H1 (cell line): Measurements from ENCODE around the gene SLC39A9. TPM values are rescaled to one million over a fixed set of nuclear protein-coding genes. Genes with fewer than 3 reads are reported as not detected.

Experiments
- CEBPB ChIP-seq: IDR thresholded peaks from 2 replicates; pipeline ENCODE4 v1.6.1; 2012; ENCODE audit warnings: low read depth, low read length
- EGR1 ChIP-seq: IDR thresholded peaks from 2 replicates; pipeline ENCODE4 v1.6.1; 2011; ENCODE audit warnings: low read depth, low read length, borderline replicate concordance
- SAP30 ChIP-seq: fragments of 300-600 bp; sonication (generic); IDR thresholded peaks from 2 replicates; pipeline ENCODE4 v1.7.1; 2012; ENCODE audit warnings: low read length, moderate library complexity, mild to moderate bottlenecking, inconsistent platforms; ENCODE audit not compliant: insufficient read depth, insufficient replicate concordance
- SP4 ChIP-seq: IDR thresholded peaks from 2 replicates; pipeline ENCODE4 v1.6.1; 2012; ENCODE audit warnings: low read length, inconsistent platforms
- polyA plus RNA-seq, 7 experiments: library from polyadenylated mRNA; depleted of rRNA in 3 of 7; stranded (reverse) in 5 of 7; unstranded in 2 of 7; fragments of >200 nt in 5 of 7; fragments of 200-250 nt in 2 of 7; gene quantifications; 1 replicate in 5 of 7; 2 replicates in 1 of 7; 4 replicates in 1 of 7; pipeline versions ENCODE4 v1.2.1 to v1.2.3, GENCODE V29; 2011 to 2013; ENCODE audit warnings: missing spikeins in 2 of 7, mixed read lengths in 2 of 7
- total RNA-seq: library from RNA; stranded (reverse); fragmentation: NEBNext Ultra II Directional; extraction: Animal tissue kit (Norgen Biotek cat#: 25700); gene quantifications from 2 replicates; pipeline ENCODE4 v1.2.1, GENCODE V29; 2021
- TF ChIP-seq, protein P1 (sequence below): IDR thresholded peaks from 2 replicates; pipeline ENCODE4 v1.6.1; 2012; ENCODE audit warnings: low read length, inconsistent platforms
- TF ChIP-seq, protein P2 (sequence below), 3 experiments: IDR thresholded peaks; 1 replicate in 2 of 3; 2 replicates in 1 of 3; pipeline versions ENCODE4 v1.5.1 to v1.6.1; 2011; ENCODE audit warnings: low read length in 3 of 3, mild to moderate bottlenecking in 3 of 3, inconsistent platforms in 2 of 3, low read depth in 1 of 3, moderate library complexity in 1 of 3; ENCODE audit not compliant: insufficient read depth in 1 of 3; ENCODE audit errors: control extremely low read depth in 1 of 3

The SLC39A9 gene
- total and polyA plus RNA-seq, 2 of the 8 experiments (the other 6 are each of a cell fraction or from before 2014, with no cell fraction given): 31.0 to 44.2 TPM

DNA sequence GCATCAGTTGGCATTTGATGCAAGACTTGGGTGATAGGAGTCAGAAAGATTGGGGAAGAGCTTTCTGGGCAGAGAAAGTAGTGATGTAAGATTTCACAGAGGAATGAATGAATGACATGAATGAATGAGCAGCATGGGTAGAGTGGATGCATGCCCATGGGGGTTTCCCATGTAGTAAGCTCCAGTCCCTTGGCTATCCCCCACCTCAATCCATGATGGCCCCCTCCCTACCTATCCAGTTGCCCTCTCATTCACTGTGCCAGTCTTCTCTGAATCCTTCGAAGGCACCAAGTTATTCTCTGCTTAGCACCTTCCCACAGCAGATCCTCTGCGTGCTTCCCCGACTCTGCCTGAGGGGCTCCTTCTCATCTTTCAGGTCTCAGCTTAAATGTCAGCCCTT is 32.4 kb upstream of the SLC39A9 start (continued):
- TF ChIP-seq, protein P1, sequence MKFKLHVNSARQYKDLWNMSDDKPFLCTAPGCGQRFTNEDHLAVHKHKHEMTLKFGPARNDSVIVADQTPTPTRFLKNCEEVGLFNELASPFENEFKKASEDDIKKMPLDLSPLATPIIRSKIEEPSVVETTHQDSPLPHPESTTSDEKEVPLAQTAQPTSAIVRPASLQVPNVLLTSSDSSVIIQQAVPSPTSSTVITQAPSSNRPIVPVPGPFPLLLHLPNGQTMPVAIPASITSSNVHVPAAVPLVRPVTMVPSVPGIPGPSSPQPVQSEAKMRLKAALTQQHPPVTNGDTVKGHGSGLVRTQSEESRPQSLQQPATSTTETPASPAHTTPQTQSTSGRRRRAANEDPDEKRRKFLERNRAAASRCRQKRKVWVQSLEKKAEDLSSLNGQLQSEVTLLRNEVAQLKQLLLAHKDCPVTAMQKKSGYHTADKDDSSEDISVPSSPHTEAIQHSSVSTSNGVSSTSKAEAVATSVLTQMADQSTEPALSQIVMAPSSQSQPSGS: no peak
- TF ChIP-seq SP4 (no peak), SAP30 (no peak), CEBPB (no peak), EGR1 (no peak)
- TF ChIP-seq, protein P2, sequence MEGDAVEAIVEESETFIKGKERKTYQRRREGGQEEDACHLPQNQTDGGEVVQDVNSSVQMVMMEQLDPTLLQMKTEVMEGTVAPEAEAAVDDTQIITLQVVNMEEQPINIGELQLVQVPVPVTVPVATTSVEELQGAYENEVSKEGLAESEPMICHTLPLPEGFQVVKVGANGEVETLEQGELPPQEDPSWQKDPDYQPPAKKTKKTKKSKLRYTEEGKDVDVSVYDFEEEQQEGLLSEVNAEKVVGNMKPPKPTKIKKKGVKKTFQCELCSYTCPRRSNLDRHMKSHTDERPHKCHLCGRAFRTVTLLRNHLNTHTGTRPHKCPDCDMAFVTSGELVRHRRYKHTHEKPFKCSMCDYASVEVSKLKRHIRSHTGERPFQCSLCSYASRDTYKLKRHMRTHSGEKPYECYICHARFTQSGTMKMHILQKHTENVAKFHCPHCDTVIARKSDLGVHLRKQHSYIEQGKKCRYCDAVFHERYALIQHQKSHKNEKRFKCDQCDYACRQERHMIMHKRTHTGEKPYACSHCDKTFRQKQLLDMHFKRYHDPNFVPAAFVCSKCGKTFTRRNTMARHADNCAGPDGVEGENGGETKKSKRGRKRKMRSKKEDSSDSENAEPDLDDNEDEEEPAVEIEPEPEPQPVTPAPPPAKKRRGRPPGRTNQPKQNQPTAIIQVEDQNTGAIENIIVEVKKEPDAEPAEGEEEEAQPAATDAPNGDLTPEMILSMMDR (IDR thresholded peaks at IDR 0.05; ENCODE audit: control extremely low read depth in 1 of 3, insufficient read depth in 1 of 3, low read depth in 1 of 3, low read length in 3 of 3): no peak
